Endothelial cell of umbilical vein (primary cell): ENCODE data around the gene DGKH. TPM values are rescaled to one million over a fixed set of nuclear protein-coding genes. Genes with fewer than 3 reads are reported as not detected.

ENCODE experiments used
- BruUV-seq: library from RNA; stranded (reverse); fragments of 400-500 nt; replicated peaks from 2 replicates; lab custom pipeline; 2021; lab: Mats Ljungman, UMichigan
- CTCF ChIA-PET: fragments of 300-600, 350-600 bp; sonication (Branson Sonifier 250); formaldehyde crosslinking; loops from one replicate; lab custom pipeline; 2021; ENCODE audit warnings: antibody characterized with exemption, inconsistent platforms; lab: Charles Lee
- POLR2A ChIA-PET: fragments of 300-600, 350-600 bp; sonication (Branson Sonifier 250); formaldehyde crosslinking; loops from one replicate; lab custom pipeline; 2021; ENCODE audit warnings: antibody characterized with exemption, inconsistent platforms; lab: Charles Lee
- DNase-seq: peaks from one replicate; pipeline ENCODE4 v3.0.0-alpha.2; 2011; ENCODE audit warnings: low read depth, low spot score
- FAIRE-seq: peaks from 2 replicates; lab custom pipeline; 2011; peaks lifted over from hg19 to GRCh38; lab: Jason Lieb, UNC
- H2AFZ ChIP-seq: 2 replicates; pipeline ENCODE4 v1.6.0; 2012; ENCODE audit warnings: low read depth, low read length, control low read depth, inconsistent platforms
- H3K27ac ChIP-seq: 2 replicates; pipeline ENCODE4 v1.5.1; 2011; ENCODE audit warnings: low read depth, mild to moderate bottlenecking, control low read depth, low read length, moderate library complexity; ENCODE audit not compliant: insufficient read depth
- H3K27me3 ChIP-seq, 2 experiments: 2 replicates each; pipeline versions ENCODE4 v1.6.0 to v1.6.1; 2011; ENCODE audit warnings: low read length in 2 of 2, mixed read lengths in 1 of 2; ENCODE audit not compliant: control insufficient read depth in 2 of 2, insufficient read depth in 2 of 2
- H3K36me3 ChIP-seq, 2 experiments: 2 replicates in 1 of 2; 3 replicates in 1 of 2; pipeline ENCODE4 v1.5.1; 2011; ENCODE audit warnings: low read length in 2 of 2, mild to moderate bottlenecking in 1 of 2, moderate library complexity in 1 of 2; ENCODE audit not compliant: control insufficient read depth in 2 of 2, insufficient read depth in 2 of 2; ENCODE audit errors: extremely low read depth in 1 of 2
- H3K4me1 ChIP-seq: 3 replicates; pipeline ENCODE4 v1.5.1; 2011; ENCODE audit warnings: mild to moderate bottlenecking, low read length; ENCODE audit not compliant: control insufficient read depth, insufficient read depth; ENCODE audit errors: extremely low read depth
- H3K4me2 ChIP-seq: 2 replicates; pipeline ENCODE4 v1.6.1; 2011; ENCODE audit warnings: low read length, control low read depth, mixed read lengths; ENCODE audit not compliant: insufficient read depth
- H3K4me3 ChIP-seq, 3 experiments: fragments of 200-600 bp in 1 of 3; sonication (generic), shearing (Covaris generic) in 1 of 3; replicated peaks in 1 of 3; 2 replicates each; pipeline ENCODE4 v1.5.1; 2011 to 2016; ENCODE audit warnings: control low read depth in 3 of 3, low read length in 3 of 3, mild to moderate bottlenecking in 2 of 3, inconsistent platforms in 1 of 3, low read depth in 1 of 3, moderate library complexity in 1 of 3; ENCODE audit not compliant: insufficient read depth in 1 of 3
- H3K79me2 ChIP-seq: 2 replicates; pipeline ENCODE4 v1.6.0; 2012; ENCODE audit warnings: low read length, inconsistent platforms; ENCODE audit not compliant: control insufficient read depth, insufficient read depth
- H3K9ac ChIP-seq: replicated peaks from 2 replicates; pipeline ENCODE3; 2011; ENCODE audit warnings: low read length, control low read depth; ENCODE audit not compliant: insufficient read depth; ENCODE audit errors: extremely low read depth
- H3K9me1 ChIP-seq: replicated peaks from 3 replicates; pipeline ENCODE4 v1.6.0; 2011; ENCODE audit warnings: mild to moderate bottlenecking, low read length; ENCODE audit not compliant: control insufficient read depth, insufficient read depth; ENCODE audit errors: extremely low read depth
- H3K9me3 ChIP-seq: replicated peaks from 2 replicates; pipeline ENCODE4 v1.5.1; 2012; ENCODE audit warnings: low read length, inconsistent platforms; ENCODE audit not compliant: control insufficient read depth, insufficient read depth
- H4K20me1 ChIP-seq: replicated peaks from 2 replicates; pipeline ENCODE3; 2011; ENCODE audit warnings: mild to moderate bottlenecking, low read length; ENCODE audit not compliant: control insufficient read depth, insufficient read depth; ENCODE audit errors: extremely low read depth
- CTCF ChIP-seq, 2 donors: IDR thresholded peaks; 1 replicate in 1 of 2; 2 replicates in 1 of 2; pipeline ENCODE4 v1.5.1; 2011; ENCODE audit warnings: low read length in 2 of 2, mild to moderate bottlenecking in 2 of 2, moderate library complexity in 2 of 2, control low read depth in 1 of 2, inconsistent platforms in 1 of 2, low read depth in 1 of 2; ENCODE audit not compliant: insufficient read depth in 1 of 2; ENCODE audit errors: extremely low read depth in 1 of 2
- EZH2 ChIP-seq: IDR thresholded peaks from 2 replicates; pipeline ENCODE4 v1.6.1; 2012; ENCODE audit warnings: borderline replicate concordance, low read depth, mild to moderate bottlenecking, moderate library complexity, low read length, inconsistent platforms; ENCODE audit not compliant: severe bottlenecking
- FOS ChIP-seq: IDR thresholded peaks from 2 replicates; pipeline ENCODE4 v1.6.1; 2011; ENCODE audit warnings: mild to moderate bottlenecking, low read length, moderate library complexity, borderline replicate concordance; ENCODE audit not compliant: insufficient read depth
- GATA2 ChIP-seq: IDR thresholded peaks from 2 replicates; pipeline ENCODE4 v1.7.0; 2011; ENCODE audit warnings: low read depth, mild to moderate bottlenecking, moderate library complexity, mixed read lengths, low read length; ENCODE audit not compliant: insufficient read length, insufficient read depth
- JUN ChIP-seq: IDR thresholded peaks from 2 replicates; pipeline ENCODE4 v1.6.1; 2011; ENCODE audit warnings: borderline replicate concordance, low read depth; ENCODE audit not compliant: insufficient read length, insufficient read depth
- MAX ChIP-seq: IDR thresholded peaks from 2 replicates; pipeline ENCODE4 v1.6.1; 2011; ENCODE audit not compliant: insufficient read depth, insufficient read length
- MYC ChIP-seq: IDR thresholded peaks from one replicate; pipeline ENCODE4 v1.6.1; 2011; ENCODE audit warnings: mild to moderate bottlenecking, low read depth, low read length
- POLR2A ChIP-seq: IDR thresholded peaks from 2 replicates; pipeline ENCODE4 v1.6.1; 2012; ENCODE audit warnings: low read depth, mild to moderate bottlenecking, control low read depth, low read length
- POLR2AphosphoS5 ChIP-seq: IDR thresholded peaks from 2 replicates; pipeline ENCODE4 v1.6.1; 2012; ENCODE audit warnings: low read depth, mild to moderate bottlenecking, control low read depth, low read length, moderate library complexity; ENCODE audit not compliant: insufficient read depth
- dilution Hi-C: fragments of 300-500 bp; cut with MboI; formaldehyde crosslinking; loops from one replicate; pipeline ENCODE4 v1.15.0; 2019; ENCODE audit warnings: low sequenced_read_pairs; ENCODE audit not compliant: extremely low pct_ligation_motif_present
- intact Hi-C: fragments of 100-400 bp; cut with micrococcal nuclease; formaldehyde crosslinking; loops from one replicate; pipeline ENCODE4 v1.10.0; 2022
- polyA plus RNA-seq, 4 experiments: library from polyadenylated mRNA; depleted of rRNA in 3 of 4; stranded (reverse) in 3 of 4; unstranded in 1 of 4; fragments of >200 nt; gene quantifications; 2 replicates each; pipeline versions ENCODE4 v1.2.1 to v1.2.3, GENCODE V29; 2011 to 2012; ENCODE audit warnings: missing spikeins in 1 of 4
- total RNA-seq: library from RNA; stranded (reverse); gene quantifications from 2 replicates; pipeline ENCODE4 v1.2.3, GENCODE V29; 2021

The DGKH gene
- total and polyA plus RNA-seq, 2 donors (not counting 3 experiments of a cell fraction or from before 2014, with no cell fraction given) = 4.1 to 30.1 TPM

- ChIA-PET CTCF (no interaction called here), POLR2A (no interaction called here)
- H3K4me1 ChIP-seq = peaks cover 12% of the 10 kb centered on the region
- peaks cover 25% of the 10 kb centered on the region for H3K79me2 ChIP-seq
- no peaks in the 10 kb centered on the region for H3K27me3 ChIP-seq
- intact Hi-C loops = no loop called here
- H3K9ac ChIP-seq = no peak overlapping the region
- H3K9me3 ChIP-seq = no peaks in the 10 kb centered on the region
- no peaks in the 10 kb centered on the region for H3K9me1 ChIP-seq
- no peak for FAIRE-seq
- no peak for TF ChIP-seq FOS
- H4K20me1 ChIP-seq = peaks cover 4% of the 10 kb centered on the region
- H3K4me2 ChIP-seq = peak overlapping the region; percentile 64
- H3K36me3 ChIP-seq = no peaks in the 10 kb centered on the region
- no peak overlapping the region for H3K4me3 ChIP-seq
- no peak overlapping the region for H3K27ac ChIP-seq
- no peak for DNase-seq
- no TSS peak for BruUV-seq
- no peak overlapping the region for H2AFZ ChIP-seq
- dilution Hi-C loops = no loop called here
These were observed 9.6 kb upstream of the DGKH start for GRCh38 chr13:42038661-42039456.

- ChIA-PET CTCF (interaction anchor here (3.6 kb wide), 1 partner anchor 371 kb away, joined by 43 read pairs; no protein-coding TSS in a partner anchor), POLR2A (interaction anchor here (1.0 kb wide), 3 partner anchors 9 to 79 kb away, joined by 3 to 5 read pairs (median 5); no protein-coding TSS in a partner anchor)
- no peaks in the 10 kb centered on the region for H3K9me1 ChIP-seq
- peaks cover 12% of the 10 kb centered on the region for H3K4me1 ChIP-seq
- BruUV-seq = TSS peak; percentile 67
- no peak for DNase-seq
- FAIRE-seq = no peak
- peak overlapping the region; percentile 65 for H3K27ac ChIP-seq
- H3K36me3 ChIP-seq = no peaks in the 10 kb centered on the region
- dilution Hi-C loops (no loop called here), intact Hi-C loops (no loop called here)
- no peak for TF ChIP-seq POLR2A
- no peak for TF ChIP-seq POLR2AphosphoS5
- TF ChIP-seq GATA2 = no peak
- no peak for TF ChIP-seq JUN
- no peak for TF ChIP-seq CTCF (IDR thresholded peaks at IDR 0.05; ENCODE audit: extremely low read depth in 1 of 2, insufficient read depth in 1 of 2, low read depth in 1 of 2, low read length in 2 of 2)
- no peak for TF ChIP-seq EZH2
- TF ChIP-seq FOS = no peak
- no peak for TF ChIP-seq MAX
- no peak for TF ChIP-seq MYC
- H3K27me3 ChIP-seq = no peaks in the 10 kb centered on the region
- peak overlapping the region; percentile 88 for H3K9ac ChIP-seq
- peak overlapping the region; percentile 64 for H3K4me2 ChIP-seq
- H3K79me2 ChIP-seq = peaks cover 27% of the 10 kb centered on the region
- peak overlapping the region; percentile 5 for H2AFZ ChIP-seq
- no peaks in the 10 kb centered on the region for H3K9me3 ChIP-seq
- H4K20me1 ChIP-seq = peaks cover 4% of the 10 kb centered on the region
- H3K4me3 ChIP-seq = peak overlapping the region; percentile 60 to 85 (median 69)
These were observed 8.9 kb upstream of the DGKH start for GRCh38 chr13:42039457-42039945.
